Measurements from ENCODE around the gene BANP.

GRCh38 chr16:87931504-87931903 is 19.7 kb upstream of the BANP start:
- TF ChIP-seq CTCF (IDR thresholded peaks at IDR 0.05) (no peak), POLR2AphosphoS5 (IDR thresholded peaks at IDR 0.05; ENCODE audit: low read depth, low read length) (no peak), REST (IDR thresholded peaks at IDR 0.05; ENCODE audit: insufficient read depth in 1 of 2, low read depth in 2 of 2, low read length in 1 of 2) (no peak), TCF7L2 (IDR thresholded peaks at IDR 0.05; ENCODE audit: low read depth, low read length) (no peak)
